CD4-positive, alpha-beta T cell treated with Interleukin-4 for 4 hours (primary cell): ENCODE data around the gene CCDC175.

ENCODE experiments used
- DNase-seq: peaks from one replicate; pipeline ENCODE4 v3.0.0-alpha.2; 2020

CCDC175 gene

DNA sequence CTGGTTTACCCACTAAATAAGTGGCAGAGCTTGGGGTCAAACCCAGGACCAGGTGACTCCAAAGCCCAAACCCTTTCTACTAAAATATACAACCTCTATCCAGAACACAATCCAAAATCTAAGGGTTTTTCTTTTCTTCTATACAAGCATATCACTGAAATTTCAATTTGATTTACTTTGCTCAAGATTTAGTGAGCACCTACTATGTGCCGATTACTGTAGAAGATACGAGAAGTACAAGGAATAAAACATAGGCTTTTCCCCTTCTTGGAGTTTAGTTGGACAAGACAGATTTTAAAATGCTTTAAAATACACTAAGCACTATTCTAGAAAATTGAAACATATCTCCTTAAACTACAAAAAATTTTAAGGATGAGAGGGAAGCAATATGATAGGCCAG lies 95.2 kb downstream of the CCDC175 start:
- no peak for DNase-seq

GRCh38 chr14:59480166-59480565 lies 96.4 kb downstream of the CCDC175 start:
- DNase-seq = no peak

DNA sequence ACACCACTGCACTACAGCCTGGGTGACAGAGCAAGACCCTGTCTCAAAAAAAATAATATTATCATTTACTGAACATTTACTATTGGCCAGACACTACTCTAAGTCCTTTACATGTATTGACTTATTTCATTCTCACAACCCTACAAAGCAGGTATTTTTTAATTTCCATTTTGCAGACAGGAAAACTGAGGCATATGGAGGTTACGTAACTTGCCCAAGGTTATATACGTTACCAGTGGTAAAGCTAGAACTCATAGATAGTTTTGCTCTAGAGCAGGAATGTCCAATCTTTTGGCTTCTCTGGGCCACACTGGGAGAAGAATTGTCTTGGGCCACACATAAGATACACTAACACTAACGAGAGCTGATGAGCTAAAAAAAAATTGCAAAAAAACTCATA lies 98.1 kb downstream of the CCDC175 start:
- DNase-seq = no peak

GRCh38 chr14:59475709-59476108 lies 100.9 kb downstream of the CCDC175 start:
- DNase-seq = no peak

DNA sequence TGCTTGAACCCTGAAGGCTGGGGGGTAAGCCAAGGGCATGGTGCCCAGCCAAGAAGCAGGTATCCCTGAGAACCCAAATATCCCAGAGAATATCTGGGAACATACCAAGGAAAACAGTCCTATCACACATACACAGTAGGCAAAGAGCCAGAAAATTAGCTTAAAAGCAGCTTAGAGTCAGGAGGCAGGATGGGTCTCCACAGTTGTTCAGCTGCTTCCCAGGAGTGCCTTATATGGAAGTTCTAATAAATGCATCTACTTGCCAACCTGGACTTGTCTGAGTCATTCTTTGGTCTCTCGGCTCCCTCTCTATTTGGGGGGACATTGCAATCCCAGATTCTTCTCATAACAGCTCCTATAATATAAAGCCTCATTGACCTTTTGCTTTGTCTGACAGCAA lies 102.4 kb downstream of the CCDC175 start:
- DNase-seq = no peak

DNA sequence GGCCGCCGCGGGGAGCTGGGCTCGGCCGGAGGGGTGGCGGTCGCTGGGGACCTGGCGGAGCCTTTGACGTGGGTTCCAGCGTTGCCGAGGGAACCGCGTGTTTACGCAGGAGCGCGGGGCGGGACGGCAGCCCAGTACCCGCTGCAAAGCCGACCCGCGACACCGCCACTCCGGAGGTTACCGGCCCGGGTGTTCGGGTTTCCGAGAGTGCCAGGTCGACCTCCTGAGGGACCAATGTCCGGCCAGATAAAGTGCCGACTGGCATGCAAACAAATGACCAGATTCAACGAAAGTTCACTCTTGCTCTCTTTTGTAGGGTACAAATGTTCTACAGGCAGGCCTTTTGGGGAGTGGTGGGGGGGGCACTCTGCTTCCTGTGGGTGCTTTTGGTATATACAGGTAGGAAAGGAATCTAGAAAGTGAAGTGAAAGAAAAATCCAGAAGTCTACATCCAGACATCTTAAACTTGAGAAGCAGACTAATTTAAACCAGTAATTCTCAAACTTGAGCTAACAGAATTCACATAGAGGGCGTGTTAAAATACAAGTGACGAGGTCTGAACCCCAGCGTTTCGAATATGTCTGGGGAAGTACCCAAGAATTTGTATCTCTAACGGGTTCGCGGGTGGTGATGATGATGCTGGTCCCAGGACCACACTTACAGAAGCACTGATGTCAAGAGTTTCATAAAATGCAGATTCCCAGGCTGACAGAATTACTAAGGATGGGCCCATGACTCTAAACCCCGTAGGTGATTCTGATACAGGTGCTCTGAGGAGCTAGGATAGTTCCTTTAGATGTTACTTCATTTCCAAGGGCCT lies 111.1 kb downstream of the CCDC175 start, which contains the start of gene GPR135:
GPR135 (minus strand) TSS at position 65 of the 820 bp plus-strand sequence. CDS start 154 bp downstream, outside the sequence.
- peak; percentile 27 for DNase-seq

- DNase-seq = peak; percentile 37
Observed at GRCh38 chr14:59464486-59465315, 111.9 kb downstream of the CCDC175 start.

DNA sequence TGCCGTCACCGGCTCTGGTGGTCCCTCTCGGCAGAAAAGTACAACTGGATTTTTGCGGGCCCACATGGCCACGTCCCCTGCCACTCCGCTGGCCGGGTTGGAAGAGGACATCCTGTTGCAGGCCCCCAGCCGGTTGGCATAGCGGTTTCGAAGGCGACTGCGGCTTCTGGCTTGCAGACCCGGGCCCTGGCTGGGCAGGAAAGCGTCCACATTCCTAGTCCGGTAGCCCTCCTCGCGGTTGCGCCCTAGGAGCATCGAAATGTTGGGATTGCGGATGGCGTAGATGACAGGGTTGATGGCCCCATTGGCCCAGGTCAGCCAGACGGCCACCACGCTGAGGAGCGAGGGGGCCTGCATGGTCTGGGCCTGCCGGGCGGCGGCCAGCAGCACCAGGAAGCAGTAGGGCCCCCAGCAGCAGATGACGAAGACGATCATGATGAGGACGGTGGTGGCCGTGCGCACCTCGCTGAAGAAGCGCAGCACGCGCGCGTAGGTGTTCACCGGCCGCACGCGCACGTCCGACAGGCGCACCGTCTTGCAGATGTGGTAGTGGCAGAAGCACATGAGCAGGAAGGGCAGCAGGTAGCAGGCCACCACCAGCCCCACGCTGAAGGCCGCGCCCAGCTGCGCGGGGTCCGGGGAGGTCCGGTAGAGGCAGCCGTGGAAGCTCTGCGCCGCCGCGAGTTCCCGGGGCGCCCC lies 112.7 kb downstream of the CCDC175 start:
- no peak for DNase-seq

DNA sequence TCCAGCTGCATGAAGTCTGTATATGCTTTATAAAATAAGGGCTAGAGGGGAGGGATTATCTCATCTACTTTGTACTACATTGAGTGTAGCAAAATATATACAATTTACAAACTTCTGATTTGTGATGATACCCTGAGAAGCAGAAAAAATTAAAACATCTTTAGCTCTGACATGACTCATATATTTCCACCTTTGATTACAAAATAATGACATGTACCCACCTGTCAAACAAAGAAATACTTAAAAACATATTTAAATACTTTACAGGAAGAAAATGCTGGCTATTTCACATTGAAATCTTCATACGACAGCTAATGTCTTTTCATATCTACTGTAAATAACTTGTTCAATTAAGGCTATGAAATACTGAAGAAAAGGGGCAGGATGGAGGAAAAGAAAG lies 114.7 kb downstream of the CCDC175 start:
- DNase-seq = no peak

DNA sequence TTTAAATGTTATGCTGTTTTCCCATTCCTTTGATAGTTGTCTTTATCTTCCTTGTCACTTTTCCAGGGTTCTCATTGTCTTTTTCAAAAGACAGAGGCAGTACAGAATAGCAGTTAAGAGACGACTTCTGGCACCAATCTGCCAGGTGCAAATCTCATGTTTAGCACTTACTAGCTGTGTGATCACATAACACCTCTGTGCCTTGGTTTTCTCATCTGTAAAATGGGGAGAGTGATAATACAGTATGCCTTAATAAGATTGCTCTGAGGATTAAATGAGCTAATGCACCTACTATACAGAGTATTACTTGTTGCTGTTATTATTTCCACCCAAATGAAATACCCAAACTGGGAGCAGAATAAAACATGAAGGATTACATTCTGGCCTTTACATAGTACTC lies 116.2 kb downstream of the CCDC175 start:
- no peak for DNase-seq

DNA sequence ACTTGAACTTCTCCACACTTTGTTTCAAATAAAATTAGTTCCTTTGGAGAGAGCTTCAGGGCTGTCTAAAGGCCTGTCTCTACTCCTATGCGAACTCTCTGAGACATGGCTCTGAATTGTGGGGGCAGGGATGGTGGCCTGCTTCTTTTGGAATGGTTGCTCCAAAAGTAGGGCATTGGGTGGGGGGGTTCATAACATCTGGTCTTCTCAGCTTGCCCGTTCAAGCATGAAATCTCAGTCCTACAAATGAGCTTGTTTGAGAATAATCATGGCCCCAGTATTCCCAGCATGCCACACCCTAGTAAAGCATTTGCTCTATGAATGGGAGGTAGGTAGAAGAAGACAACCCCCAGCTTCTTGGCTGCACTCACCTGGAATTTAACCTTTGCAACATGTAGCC lies 118.1 kb downstream of the CCDC175 start:
- no peak for DNase-seq

DNA sequence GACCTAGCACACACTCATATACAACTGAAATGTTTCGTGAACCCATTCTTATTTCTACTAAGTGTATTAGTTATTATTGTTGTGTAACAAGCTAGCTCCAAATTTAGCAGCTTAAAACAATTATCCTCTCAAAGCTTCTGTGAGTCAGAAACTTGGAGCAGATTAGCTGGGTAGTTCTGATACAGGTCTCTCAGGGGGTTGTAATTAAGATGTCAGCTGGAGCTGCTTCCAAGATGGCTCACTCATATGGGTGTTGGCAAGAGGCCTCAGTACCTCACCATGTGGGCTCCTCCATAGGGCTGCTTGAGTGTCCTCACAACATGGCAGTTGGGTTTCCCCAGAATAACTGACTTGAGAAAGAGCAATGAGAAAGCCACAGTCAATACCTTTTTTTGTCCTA lies 121.2 kb downstream of the CCDC175 start:
- DNase-seq = no peak
